B cell (primary cell): Measurements from ENCODE around the gene PAQR7. TPM values are rescaled to one million over a fixed set of nuclear protein-coding genes. Genes with fewer than 3 reads are reported as not detected.
A peak's percentile ranks its signal among the peaks of the same experiment; 100 is the strongest.

Experiments
- ATAC-seq: fragments of 200-7000 bp; cut with Tn5 transposase; one replicate; pipeline ENCODE4 v1.10.0; 2021; ENCODE audit warnings: low read depth, mild to moderate bottlenecking, moderate number of reproducible peaks, moderate library complexity
- CTCF ChIA-PET: fragments of 350-600 bp; sonication (Branson Sonifier 250); formaldehyde crosslinking; loops from one replicate; lab custom pipeline; 2021; ENCODE audit warnings: antibody characterized with exemption, inconsistent platforms; lab: Charles Lee
- POLR2A ChIA-PET: fragments of 350-600 bp; sonication (Branson Sonifier 250); formaldehyde crosslinking; loops from one replicate; lab custom pipeline; 2021; ENCODE audit warnings: antibody characterized with exemption; lab: Charles Lee
- DNase-seq: peaks from one replicate; pipeline ENCODE4 v3.0.0; 2013
- H2AFZ ChIP-seq: 2 replicates; pipeline ENCODE4 v1.6.1; 2012; ENCODE audit warnings: mild to moderate bottlenecking, low read depth, low read length; ENCODE audit not compliant: insufficient read depth, poor library complexity, severe bottlenecking
- H3K27ac ChIP-seq, 2 donors: 1 replicate in 1 of 2; 2 replicates in 1 of 2; pipeline ENCODE4 v1.5.1; 2012 to 2013; ENCODE audit warnings: low read length in 2 of 2, mild to moderate bottlenecking in 2 of 2, moderate library complexity in 1 of 2
- H3K27me3 ChIP-seq, 4 experiments: fragments of 200-600 bp in 1 of 4; sonication (generic) in 1 of 4; replicated peaks in 1 of 4; 1 replicate in 2 of 4; 2 replicates in 2 of 4; pipeline versions ENCODE4 v1.6.1 to v1.7.0; 2013 to 2016; ENCODE audit warnings: low read length in 3 of 4, mild to moderate bottlenecking in 2 of 4, mixed read lengths in 1 of 4, moderate library complexity in 1 of 4; ENCODE audit not compliant: insufficient read depth in 4 of 4, control insufficient read depth in 3 of 4; ENCODE audit errors: control extremely low read depth in 1 of 4
- H3K36me3 ChIP-seq, 2 experiments: replicated peaks in 1 of 2; 1 replicate in 1 of 2; 2 replicates in 1 of 2; pipeline versions ENCODE4 v1.6.1 to v1.7.1; 2013; ENCODE audit warnings: low read length in 1 of 2; ENCODE audit not compliant: insufficient read depth in 2 of 2, control insufficient read depth in 1 of 2; ENCODE audit errors: control extremely low read depth in 1 of 2, extremely low read depth in 1 of 2
- H3K4me1 ChIP-seq, 2 donors: fragments of 200-600 bp in 1 of 2; sonication (generic) in 1 of 2; 1 replicate in 1 of 2; 2 replicates in 1 of 2; pipeline versions ENCODE4 v1.5.1 to v1.6.1; 2013 to 2017; ENCODE audit warnings: low read length in 2 of 2; ENCODE audit not compliant: control insufficient read depth in 2 of 2, insufficient read depth in 2 of 2
- H3K4me2 ChIP-seq: replicated peaks from 2 replicates; pipeline ENCODE3; 2012; ENCODE audit warnings: mild to moderate bottlenecking, low read depth, low read length; ENCODE audit not compliant: poor library complexity, severe bottlenecking
- H3K4me3 ChIP-seq, 5 experiments: fragments of 200-600 bp in 1 of 5; sonication (generic) in 1 of 5; 1 replicate in 3 of 5; 2 replicates in 2 of 5; pipeline versions ENCODE4 v1.5.1 to v1.7.0; 2011 to 2016; ENCODE audit warnings: low read length in 4 of 5, mild to moderate bottlenecking in 4 of 5, low read depth in 2 of 5, control low read depth in 1 of 5, moderate library complexity in 1 of 5; ENCODE audit not compliant: insufficient read depth in 1 of 5; ENCODE audit errors: control extremely low read depth in 1 of 5, extremely low read depth in 1 of 5
- H3K79me2 ChIP-seq: fragments of 200-600 bp; sonication (generic); one replicate; pipeline ENCODE4 v1.6.0; 2016; ENCODE audit warnings: low read length; ENCODE audit not compliant: control insufficient read depth, insufficient read depth
- H3K9ac ChIP-seq: fragments of 200-600 bp; sonication (generic); 2 replicates; pipeline ENCODE4 v1.6.1; 2017; ENCODE audit warnings: mild to moderate bottlenecking, low read length, moderate library complexity
- H3K9me3 ChIP-seq, 3 donors: one replicate each; pipeline versions ENCODE4 v1.6.1 to v1.7.1; 2013; ENCODE audit warnings: low read length in 2 of 3; ENCODE audit not compliant: control insufficient read depth in 2 of 3, insufficient read depth in 1 of 3; ENCODE audit errors: control extremely low read depth in 1 of 3
- H4K20me1 ChIP-seq: 2 replicates; pipeline ENCODE4 v1.6.0; 2012; ENCODE audit warnings: mild to moderate bottlenecking, low read length; ENCODE audit not compliant: insufficient read depth, control insufficient read depth, poor library complexity, severe bottlenecking
- H3K27ac Mint-ChIP-seq: one replicate; pipeline ENCODE4 v1.8.0; 2021; ENCODE audit warnings: mixed read lengths
- H3K27me3 Mint-ChIP-seq: one replicate; pipeline ENCODE4 v1.8.0; 2021; ENCODE audit warnings: mixed read lengths
- H3K4me1 Mint-ChIP-seq: one replicate; pipeline ENCODE4 v1.8.0; 2021; ENCODE audit warnings: mixed read lengths
- H3K4me3 Mint-ChIP-seq: one replicate; pipeline ENCODE4 v1.8.0; 2021; ENCODE audit warnings: mixed read lengths
- H3K9me3 Mint-ChIP-seq: one replicate; pipeline ENCODE4 v1.8.0; 2022; ENCODE audit warnings: mixed read lengths; ENCODE audit not compliant: insufficient read depth
- CTCF ChIP-seq: fragments of 200-600 bp; IDR thresholded peaks from one replicate; pipeline ENCODE4 v1.8.0; 2022; ENCODE audit warnings: antibody characterized with exemption, mild to moderate bottlenecking
- EZH2 ChIP-seq: IDR thresholded peaks from 2 replicates; pipeline ENCODE4 v1.6.1; 2012; ENCODE audit warnings: borderline replicate concordance, low read depth, mild to moderate bottlenecking, moderate library complexity, low read length; ENCODE audit not compliant: insufficient read depth, poor library complexity, severe bottlenecking
- WGBS: methylation state at CpG from one replicate; pipeline ENCODE4 v1.1.5; 2013; ENCODE audit warnings: missing lambda C conversion rate; ENCODE audit not compliant: insufficient coverage; 5-methylcytosine and 5-hydroxymethylcytosine counted together
- intact Hi-C: fragments of 100-400 bp; cut with micrococcal nuclease; formaldehyde crosslinking; loops from one replicate; pipeline ENCODE4 v1.10.0; 2022
- polyA plus RNA-seq: library from polyadenylated mRNA; depleted of rRNA; stranded (reverse); fragments of >200 nt; gene quantifications from 2 replicates; pipeline ENCODE4 v1.2.3, GENCODE V29; 2012
- total RNA-seq, 2 donors: library from RNA; stranded (reverse); fragments of 120-200 nt in 1 of 2; gene quantifications; 1 replicate in 1 of 2; 2 replicates in 1 of 2; pipeline versions ENCODE4 v1.2.3 to v1.2.4, GENCODE V29; 2013 to 2022

PAQR7 gene
- total and polyA plus RNA-seq, 2 donors (not counting 1 experiment from before 2014, with no cell fraction given), result 4.2 to 5.5 TPM

- Histone ChIP-seq H3K4me2 (no peak overlapping the region), H3K79me2 (peaks cover 1% of the 10 kb centered on the region), H3K9ac (no peak overlapping the region), H3K36me3 (peaks cover 0 to 3% of the 10 kb centered on the region in 2 experiments), H3K27me3 (no peaks in the 10 kb centered on the region), H4K20me1 (no peaks in the 10 kb centered on the region), H3K9me3 (no peaks in the 10 kb centered on the region), H3K4me1 (peaks cover 6 to 22% of the 10 kb centered on the region in 2 donors), H3K27ac (no peak overlapping the region), H2AFZ (peak overlapping the region; percentile 86), H3K4me3 (no peak overlapping the region)
- DNase-seq, result no peak
- H3K4me1 Mint-ChIP-seq, result peaks cover 14% of the 10 kb centered on the region
- H3K27ac Mint-ChIP-seq, result peak overlapping the region; percentile 10
- ATAC-seq, result no peak
- no peaks in the 10 kb centered on the region for H3K9me3 Mint-ChIP-seq
- 90% methylated on average over 2 of the region's 6 CpGs for WGBS
- ChIA-PET CTCF (interaction anchor here (0.8 to 1.4 kb wide), 4 partner anchors 10 to 90 kb away, joined by 3 to 6 read pairs (median 3); partner anchors contain the start of gene PAFAH2), POLR2A (no interaction called here)
- H3K4me3 Mint-ChIP-seq, result peak overlapping the region; percentile 88
- no peak for TF ChIP-seq CTCF
- TF ChIP-seq EZH2, result no peak
- intact Hi-C loops, result no loop called here
- no peaks in the 10 kb centered on the region for H3K27me3 Mint-ChIP-seq
Measured at GRCh38 chr1:25907601-25908000, 32.1 kb upstream of the PAQR7 start.

DNA sequence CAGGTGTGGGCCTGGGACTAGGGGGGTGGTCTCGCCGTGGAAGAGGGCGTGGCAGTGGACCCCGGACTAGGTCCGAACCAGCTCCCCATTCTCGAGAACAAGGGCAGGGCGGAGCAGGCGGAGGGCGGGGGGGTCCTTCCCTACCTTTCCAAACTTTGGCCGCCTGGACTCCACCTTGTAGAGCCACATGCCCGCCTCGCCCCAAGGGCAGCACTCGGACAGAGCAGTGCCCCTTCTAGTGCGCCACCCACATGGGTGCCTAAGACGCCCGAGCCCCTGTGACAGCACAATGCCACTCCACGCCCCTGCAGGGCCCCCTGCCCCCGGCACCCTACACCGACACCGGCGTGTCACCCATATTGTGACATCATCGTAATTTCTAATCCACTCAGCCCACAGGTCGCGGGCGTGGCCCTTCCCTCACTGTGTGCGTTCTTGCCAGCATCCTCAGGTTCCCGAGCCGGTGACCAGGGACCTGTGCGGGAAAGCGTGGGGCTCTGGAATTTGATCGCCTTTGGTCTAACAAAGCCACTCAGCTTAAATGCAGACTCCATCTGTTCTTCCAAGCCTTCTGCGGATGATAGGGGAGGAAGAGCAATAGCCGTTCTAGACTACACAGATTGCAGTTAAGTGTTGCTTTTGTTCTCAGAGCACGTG is 31.3 kb upstream of the PAQR7 start:
- Histone ChIP-seq H4K20me1 (no peaks in the 10 kb centered on the region), H2AFZ (peak overlapping the region; percentile 86), H3K27me3 (no peaks in the 10 kb centered on the region), H3K4me2 (peak overlapping the region; percentile 95), H3K9ac (peak overlapping the region; percentile 69), H3K4me1 (peaks cover 6 to 22% of the 10 kb centered on the region in 2 donors), H3K4me3 (peak overlapping the region in 4 of 5 experiments; percentile 62 to 72 (median 63)), H3K79me2 (peaks cover 5% of the 10 kb centered on the region), H3K9me3 (no peaks in the 10 kb centered on the region), H3K27ac (no peak overlapping the region), H3K36me3 (peaks cover 0 to 3% of the 10 kb centered on the region in 2 experiments)
- Mint-ChIP-seq H3K4me3 (peak overlapping the region; percentile 88), H3K27ac (peak overlapping the region; percentile 94), H3K9me3 (no peaks in the 10 kb centered on the region), H3K27me3 (no peaks in the 10 kb centered on the region), H3K4me1 (peaks cover 14% of the 10 kb centered on the region)
- TF ChIP-seq EZH2, result no peak
- TF ChIP-seq CTCF, result no peak
- intact Hi-C loops, result loop anchor here (1.0 kb wide), 2 partner anchors 47 to 129 kb away; partner anchors contain the start of gene AUNIP
- DNase-seq (no peak), ATAC-seq (no peak)
- 18% methylated on average over 30 of the region's 34 CpGs for WGBS
- ChIA-PET CTCF (interaction anchor here (1.0 to 3.4 kb wide), 4 partner anchors 10 to 93 kb away, joined by 3 to 13 read pairs (median 4); partner anchors contain the start of gene PAFAH2), POLR2A (no interaction called here)
